Measurements from ENCODE around the gene PIGK.

PIGK gene

DNA sequence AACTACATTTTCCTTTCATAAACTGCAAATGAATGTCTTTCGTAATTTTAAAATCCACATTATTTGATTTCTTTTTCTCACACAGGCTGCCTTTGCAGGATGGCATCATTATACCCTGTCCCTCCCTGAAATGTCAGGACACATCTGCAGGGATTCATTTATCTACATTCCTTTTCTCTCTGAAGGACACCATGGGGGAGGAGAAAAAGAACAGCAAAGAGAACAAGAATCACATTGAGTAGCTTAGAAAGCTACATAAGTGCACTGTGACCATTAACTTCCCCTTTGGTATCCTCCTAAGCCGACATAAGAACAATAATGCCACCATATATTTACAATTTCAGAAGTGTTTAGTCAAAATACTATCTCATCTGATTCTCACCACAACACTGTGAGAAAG, 129.5 kb downstream of the PIGK start:
- no peak for DNase-seq

DNA sequence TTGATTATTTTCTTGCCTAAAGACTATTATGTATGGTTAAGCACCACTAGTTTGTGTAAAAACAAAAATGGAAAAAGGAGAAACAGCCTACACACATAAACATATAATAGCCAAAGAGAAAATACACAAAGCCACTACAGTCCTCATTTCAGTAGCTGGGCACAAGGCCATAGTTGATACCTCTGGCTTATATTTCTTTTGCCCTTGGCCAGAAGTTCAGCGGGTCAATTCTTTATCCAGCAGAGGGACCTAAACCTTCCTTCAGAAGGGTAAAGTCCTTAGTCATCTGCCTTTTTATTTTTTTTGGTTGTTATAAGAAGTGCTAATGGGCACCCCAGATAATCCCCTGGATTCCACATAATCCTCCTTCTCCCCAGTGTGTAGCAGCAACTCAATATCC, 134.1 kb downstream of the PIGK start:
- DNase-seq: no peak

DNA sequence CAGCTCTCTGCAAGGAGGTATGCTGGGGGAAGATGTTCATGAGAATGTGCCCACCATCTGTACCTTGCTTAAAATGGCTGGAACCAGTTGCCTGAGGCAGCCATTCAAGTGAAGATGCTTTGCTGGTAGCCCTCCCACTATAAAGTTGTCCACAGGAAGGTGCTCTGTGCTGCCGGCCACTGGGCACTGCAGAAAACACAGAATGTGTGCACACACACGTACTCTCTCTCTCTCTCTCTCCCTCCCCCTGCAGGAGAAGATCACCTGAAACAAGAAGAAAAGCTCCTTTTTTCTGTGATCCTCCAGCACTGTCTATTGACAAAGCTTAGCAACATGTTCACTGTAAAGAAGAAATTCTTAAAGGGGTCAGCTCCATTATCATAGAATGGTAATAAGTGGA, 134.8 kb downstream of the PIGK start:
- no peak for DNase-seq

DNA sequence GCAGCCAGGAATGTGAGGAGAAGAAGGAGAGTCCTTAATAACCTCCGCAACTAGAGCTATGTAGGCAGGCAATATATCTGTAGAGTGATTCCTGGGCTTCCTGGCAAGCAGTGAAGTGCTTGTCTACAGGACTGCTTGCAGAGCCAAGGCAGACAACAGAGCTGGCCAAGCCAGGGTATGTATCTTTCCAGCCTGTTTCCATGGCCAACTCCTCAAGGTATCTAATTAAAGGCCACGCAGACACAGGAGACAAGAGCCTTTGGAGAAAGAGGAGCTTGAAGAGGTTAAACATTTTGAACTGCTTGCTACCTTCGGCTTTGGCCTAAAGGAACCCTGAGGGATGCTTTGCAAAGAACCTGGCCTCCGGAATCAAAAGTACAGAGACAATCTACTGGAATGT, 137.4 kb downstream of the PIGK start:
- DNase-seq: no peak

DNA sequence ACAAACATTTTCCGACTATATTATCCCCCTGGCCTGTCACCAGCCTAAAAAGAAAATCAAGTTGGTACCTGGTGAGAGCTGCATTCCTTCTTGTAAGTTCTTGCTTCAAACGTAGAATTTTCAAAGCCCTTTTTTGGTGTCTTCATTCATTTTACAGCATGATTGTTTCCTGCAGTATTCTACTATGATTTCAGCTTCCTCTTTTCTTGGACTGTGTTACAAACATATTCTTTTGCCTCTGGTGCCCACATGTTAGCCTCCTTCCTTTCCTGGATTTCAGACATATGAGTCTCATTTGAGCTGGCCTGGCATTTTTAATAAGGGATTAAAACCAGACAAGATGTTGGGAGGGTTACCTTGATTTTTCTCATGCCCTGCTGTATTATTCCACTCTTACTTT, 142.5 kb downstream of the PIGK start:
- DNase-seq: no peak

DNA sequence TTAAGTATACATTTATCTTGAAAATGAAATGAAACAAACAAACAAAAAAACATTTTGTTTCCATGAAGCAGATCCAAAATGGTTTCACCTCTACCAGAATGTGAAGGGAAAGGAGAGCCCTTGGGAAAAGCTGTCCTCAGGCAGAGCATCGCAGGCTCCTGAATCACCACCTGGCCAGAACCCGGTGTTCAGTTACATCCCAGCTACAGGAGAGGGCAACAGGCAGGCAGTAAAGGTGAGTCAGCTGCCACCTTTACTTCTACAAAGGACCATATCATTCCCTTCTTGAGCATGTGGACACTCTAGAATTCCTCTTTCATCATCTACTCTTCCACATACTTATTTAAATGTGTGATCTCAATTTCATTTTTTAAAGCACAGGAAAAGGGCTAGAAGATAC, 151.2 kb downstream of the PIGK start:
- no peak for DNase-seq

DNA sequence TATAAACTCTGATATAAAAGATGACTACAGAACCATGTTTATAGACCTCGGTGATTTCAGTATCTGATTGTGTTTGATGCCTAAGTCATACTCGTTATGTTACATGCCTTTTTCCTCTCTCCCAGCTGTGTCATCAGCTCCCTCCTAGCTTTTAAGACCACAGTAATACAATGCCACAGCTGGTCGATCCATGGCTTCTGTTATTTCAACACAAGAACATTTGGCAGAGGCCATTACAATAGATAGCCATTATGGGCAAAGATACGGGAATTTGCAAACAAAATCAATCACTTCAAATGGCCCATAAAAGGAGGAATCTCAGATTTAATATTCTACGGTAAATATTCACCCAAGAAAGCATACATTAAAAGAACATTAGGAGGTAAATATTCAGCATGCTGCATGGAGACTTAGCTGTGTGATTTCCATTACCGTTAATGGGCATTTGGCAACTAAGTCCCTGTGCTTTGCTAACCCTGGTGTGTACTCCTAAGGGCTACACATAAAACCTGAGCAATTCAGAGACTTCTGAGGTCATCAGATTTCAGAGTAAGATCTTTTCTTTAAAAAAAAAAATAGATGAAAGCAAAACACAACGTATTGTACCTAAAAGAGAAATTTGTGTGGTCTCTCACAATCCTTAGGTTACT, 153.4 kb downstream of the PIGK start:
- no peak for DNase-seq

DNA sequence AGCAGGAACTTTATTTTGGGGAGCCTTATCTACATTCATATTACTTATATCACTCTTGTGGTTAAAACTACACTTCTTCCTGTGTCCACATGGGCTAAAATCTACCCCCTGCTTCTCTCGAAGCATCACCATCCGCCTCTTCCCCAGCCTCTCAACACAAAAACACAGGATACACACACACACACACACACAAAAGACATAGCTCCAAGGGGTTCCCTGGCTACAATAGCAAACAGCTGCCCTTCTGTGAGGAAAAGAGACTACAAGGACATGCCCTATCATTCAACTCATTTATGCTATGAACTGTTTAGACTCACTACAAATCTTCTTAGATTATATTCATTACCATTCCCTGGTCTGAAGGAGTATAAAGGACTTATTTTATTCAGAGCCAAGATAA, 155.0 kb downstream of the PIGK start:
- DNase-seq: no peak

DNA sequence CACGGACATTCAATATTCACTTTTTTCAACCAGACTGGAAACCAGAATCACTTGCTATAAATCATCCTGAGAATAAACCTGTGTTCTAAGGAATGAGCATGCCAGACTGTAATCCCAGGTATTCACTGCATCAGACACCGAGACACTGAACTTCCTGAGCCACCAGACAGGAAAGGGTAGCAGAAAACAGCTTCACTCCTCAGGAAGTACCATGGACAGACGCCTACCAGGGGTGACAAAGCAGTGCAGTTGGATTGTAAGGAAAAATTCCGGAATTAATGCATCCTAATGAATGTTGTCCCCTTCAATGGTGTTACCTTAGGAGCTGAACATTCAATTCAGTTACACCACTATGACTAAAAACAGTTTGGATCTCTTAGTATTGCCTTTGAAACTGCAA, 156.1 kb downstream of the PIGK start:
- DNase-seq: no peak

DNA sequence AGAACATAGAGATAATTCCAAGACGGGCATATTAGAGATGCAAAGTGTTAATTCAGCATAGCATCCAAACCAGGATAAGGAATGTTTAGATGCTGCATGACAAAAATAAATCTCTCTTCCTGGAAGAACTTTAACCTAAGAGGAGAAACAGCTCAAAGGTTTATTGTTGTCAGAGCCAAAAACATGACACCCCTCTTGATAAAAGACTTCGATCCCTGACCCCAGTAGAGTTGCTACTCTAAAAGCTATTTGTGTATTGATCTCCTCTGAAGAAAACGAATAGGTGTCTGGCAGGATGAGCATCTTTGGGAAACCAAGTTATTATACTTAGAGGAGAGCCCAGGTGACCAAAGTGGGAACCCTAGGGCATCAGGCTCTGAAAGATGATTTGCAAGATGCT, 158.1 kb downstream of the PIGK start:
- DNase-seq: no peak

DNA sequence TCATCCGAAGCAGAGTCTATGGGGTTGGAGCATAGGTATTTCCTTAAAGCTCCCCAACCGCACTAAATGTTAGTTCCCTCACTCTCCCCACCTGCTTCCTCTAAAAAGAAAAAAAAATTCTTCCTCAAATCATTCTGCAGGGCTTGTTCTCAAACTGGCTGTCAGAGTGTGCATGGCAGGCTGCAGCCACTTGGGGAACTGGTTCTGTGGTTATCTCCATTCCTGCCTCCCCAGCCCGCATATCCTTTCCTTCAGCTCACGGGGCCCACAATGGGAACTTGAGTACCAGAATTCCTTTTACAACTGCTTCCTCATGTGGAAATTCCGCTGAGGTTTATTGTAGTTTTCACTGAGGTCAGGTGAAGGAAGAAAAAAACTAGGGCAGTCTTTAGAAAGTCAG, 159.2 kb downstream of the PIGK start:
- no peak for DNase-seq

DNA sequence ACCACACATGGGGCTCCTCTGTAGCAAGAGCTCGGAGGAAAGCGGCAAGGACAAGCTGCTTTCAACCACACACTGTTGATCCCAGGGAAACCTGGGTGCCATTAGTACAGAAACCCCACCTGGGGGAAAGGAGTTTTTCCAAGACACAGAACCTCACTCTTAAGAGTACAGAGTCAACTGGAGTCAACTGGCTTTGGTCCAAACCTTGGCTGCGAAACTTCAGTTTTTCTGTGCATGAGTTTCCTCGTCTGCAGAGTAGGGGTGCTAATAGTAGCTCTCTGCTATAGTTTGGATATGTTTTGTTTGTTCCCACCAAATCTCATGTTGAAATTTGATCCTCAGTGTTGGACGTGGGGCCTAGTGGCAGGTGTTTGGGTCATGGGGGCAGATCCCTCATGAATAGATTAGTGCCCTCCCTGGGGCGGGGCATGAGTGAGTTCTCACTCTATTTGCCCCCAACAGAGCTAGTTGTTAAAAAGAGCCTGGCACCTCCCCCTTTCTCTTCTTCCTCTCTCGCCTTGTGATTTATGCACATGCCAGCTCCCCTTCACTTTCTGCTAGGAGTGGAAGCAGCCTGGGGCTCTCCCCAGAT, 161.1 kb downstream of the PIGK start:
- DNase-seq: no peak

DNA sequence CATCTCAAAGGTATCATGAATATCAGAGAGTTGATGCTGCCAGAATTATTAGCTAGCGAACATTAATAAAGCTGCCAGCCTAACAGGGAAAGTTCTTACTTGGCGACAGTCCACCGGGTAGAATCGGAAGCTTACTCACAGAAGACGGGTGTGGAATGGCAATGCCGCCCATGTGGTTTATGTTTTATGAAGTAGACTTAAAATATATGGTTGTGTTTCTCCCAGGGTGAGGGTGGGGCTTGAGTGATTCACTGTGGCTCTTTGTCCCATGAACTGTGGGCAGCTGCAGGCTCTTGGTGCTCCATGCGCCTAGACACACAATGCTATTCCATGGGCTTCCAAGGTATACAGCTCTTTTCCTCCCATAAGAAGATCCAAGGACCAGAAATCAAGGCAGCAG, 162.7 kb downstream of the PIGK start:
- DNase-seq: no peak

DNA sequence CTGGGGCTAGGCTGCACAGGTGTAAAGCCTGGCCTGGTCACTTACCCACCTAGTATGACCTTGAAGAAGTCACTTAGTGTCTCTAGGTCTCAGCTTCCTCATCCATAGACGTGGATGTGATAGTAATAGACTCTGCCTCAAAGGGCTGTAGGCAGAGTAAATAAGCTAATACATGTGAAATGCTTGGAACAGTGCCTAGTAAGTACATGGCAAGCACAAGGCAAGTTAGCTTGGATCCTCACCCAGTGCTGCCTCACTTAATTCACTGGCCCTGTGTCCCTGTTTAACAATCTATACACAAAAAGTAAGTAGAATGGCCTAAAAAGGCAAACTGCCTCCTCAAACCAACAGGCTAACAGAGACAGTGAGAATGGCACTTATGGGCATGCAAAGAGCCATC, 167.8 kb downstream of the PIGK start:
- DNase-seq: no peak

DNA sequence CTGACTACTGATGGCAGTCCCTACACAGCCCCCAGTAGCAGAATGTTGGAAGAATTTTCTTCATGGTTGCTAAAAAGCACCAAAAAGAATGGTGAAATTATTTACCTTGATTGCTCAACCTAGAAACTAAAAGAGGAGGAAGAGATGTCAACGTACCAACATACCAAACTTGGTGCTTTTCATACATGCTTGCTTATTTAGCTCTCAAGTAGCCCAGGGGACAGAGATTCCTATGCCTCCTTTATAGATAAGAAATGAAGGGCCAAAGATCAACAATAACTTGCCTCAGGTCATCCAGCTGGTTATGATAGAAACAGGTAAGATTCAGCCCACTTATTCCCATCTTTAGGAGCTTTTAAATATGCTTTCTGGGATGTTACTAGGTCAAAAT, 170.6 kb downstream of the PIGK start:
- DNase-seq: no peak

DNA sequence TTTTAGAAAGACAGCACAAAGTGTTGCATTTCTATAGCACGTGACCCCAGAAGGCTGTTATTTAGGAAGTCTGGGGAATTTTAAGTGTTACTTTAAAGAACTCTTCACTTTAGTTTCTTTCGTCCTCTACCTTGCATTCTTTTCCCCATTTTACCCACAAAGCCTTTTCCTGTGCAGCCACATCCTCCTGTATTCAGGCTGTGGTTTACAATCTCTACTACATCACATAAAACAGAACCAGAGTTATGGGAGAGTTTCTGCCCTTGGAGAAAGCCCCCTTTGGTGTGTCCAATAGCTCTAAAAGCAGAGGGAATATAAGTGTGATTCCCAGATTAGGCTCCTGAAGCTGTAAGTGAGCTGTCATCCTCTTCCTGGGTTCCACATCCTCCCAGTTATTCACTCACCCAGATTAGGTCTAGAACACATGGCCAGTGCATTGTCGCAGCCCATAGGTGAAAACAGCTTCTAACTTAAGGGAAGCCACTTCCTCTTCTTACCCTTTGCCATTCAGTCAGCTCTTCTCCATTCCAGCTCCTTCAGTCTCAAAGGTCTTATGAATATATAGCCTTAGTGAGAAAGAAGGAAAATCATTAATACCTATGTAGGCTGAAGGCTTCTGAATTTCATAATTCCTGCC, 171.1 kb downstream of the PIGK start:
- no peak for DNase-seq

DNA sequence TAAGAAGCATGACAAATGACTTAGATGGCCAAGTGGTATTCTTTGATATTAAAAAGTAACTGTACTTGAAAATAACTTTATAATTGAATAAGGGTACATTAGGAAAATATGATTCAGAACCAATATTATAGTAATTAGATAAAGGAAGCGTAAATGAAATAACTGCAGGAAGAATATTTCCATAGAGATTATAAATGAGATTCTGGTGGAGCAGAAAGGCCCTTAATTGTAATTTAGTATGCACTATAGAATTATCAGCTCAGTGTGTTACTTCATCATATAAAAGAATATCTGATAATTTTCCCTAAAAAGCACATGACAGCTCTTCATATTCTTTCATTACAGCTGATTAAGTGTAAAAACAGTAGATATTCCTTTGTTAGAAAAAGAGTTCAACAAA, 171.7 kb downstream of the PIGK start:
- DNase-seq: no peak

DNA sequence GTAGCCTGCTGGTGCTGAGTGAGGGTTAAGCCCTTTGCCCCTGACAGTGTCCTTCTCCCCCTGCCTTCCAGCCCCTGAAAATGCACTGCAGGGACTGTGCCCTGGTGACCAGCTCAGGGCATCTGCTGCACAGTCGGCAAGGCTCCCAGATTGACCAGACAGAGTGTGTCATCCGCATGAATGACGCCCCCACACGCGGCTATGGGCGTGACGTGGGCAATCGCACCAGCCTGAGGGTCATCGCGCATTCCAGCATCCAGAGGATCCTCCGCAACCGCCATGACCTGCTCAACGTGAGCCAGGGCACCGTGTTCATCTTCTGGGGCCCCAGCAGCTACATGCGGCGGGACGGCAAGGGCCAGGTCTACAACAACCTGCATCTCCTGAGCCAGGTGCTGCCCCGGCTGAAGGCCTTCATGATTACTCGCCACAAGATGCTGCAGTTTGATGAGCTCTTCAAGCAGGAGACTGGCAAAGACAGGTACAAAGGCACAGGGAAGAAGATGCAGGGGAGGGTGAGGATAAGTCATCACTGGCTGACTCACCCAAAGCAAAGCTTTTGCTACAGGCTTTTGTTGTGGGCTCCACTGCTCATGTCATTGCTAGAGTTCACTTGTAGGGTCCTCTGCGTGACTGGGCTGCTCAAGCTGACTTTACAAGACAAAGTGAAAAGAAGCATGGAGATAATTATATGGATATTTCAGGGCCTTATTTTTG, 174.9 kb downstream of the PIGK start:
- DNase-seq: no peak

DNA sequence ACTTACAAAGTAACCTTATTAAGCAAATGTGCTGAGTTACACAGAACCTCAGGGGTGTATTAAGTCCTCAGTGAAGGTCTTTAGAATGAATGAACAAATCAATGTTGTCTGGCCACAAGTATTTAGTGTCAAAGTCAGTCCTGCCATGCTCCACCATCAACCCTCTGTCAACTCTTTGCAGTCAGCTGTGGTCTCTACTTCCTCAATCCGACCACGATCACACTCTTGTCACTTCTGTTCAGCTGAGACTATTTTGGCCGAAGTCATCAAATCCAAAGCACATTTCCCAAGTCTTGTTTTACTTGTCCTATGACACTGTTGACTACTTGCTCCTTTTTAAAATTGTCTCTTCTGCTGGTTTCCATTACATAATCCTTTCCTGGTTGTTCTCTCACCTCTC, 178.4 kb downstream of the PIGK start:
- DNase-seq: no peak

DNA sequence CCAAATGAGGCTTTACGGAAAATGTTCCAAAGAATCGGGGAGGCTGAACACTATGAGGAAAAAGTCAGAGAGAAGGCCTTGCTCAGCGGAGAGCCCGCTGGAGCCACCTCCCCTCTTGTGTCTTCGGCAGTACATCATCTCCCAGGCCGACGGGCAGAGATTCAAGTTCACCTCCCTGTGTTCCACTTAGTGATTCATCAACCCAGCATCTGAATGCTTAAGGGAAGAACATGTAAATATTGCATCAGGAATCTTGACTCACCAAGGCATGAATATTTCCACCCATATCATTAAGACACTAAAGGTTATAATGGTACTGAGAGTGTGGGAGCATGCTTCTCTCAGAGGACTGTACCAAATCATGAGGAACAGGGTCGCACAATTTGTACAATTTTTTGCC, 179.5 kb downstream of the PIGK start:
- DNase-seq: no peak

DNA sequence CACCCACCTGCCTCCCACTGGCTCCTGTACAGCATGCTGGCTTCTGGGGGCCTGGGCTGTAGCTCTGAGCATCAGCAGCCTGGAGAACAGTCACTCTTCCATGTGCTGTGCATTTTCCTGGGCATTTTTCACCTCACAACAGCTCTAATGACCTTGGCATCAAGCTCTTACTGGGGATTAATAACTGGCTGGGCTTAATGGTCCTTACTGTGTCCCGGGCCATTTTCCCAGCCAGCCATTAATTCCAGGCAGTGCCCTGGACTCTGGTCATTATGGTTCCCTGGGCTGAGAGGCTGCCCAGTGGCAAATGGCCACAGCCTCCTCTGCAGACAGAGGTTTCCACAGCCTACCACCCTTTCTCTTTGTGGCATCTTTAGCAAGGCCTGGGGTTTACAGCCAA, 180.1 kb downstream of the PIGK start:
- DNase-seq: no peak

All from femur (tissue), 1 donor.